ENCODE measurements around the gene PITPNC1.
"Not testable (repeated sequence)": the region's sequence is repeated elsewhere in the genome, so short reads cannot be mapped to it uniquely, and the experiment has no call there.

PITPNC1 gene

GRCh38 chr17:67376737-67377487 lies at the start of gene PITPNC1:
Gene PITPNC1, plus strand, starts transcription at chr17:67377281.
- DNase-seq: peak; percentile 60 to 94

GRCh38 chr17:67328026-67328425 lies 49.1 kb upstream of the PITPNC1 start:
- DNase-seq: no peak

GRCh38 chr17:67331381-67332161 lies 45.5 kb upstream of the PITPNC1 start:
- DNase-seq: not testable (repeated sequence)

GRCh38 chr17:67332162-67332508 lies 44.9 kb upstream of the PITPNC1 start:
- DNase-seq: not testable (repeated sequence)

- no peak for DNase-seq
Measured at GRCh38 chr17:67335245-67335835, 41.7 kb upstream of the PITPNC1 start.

- no peak for DNase-seq
Measured at GRCh38 chr17:67336859-67337258, 40.2 kb upstream of the PITPNC1 start.

- DNase-seq: not testable (repeated sequence)
Measured at GRCh38 chr17:67338353-67338752, 38.7 kb upstream of the PITPNC1 start.

- no peak for DNase-seq
Measured at GRCh38 chr17:67343237-67343636, 33.8 kb upstream of the PITPNC1 start.

- DNase-seq: no peak
Measured at GRCh38 chr17:67347826-67348225, 29.3 kb upstream of the PITPNC1 start.

GRCh38 chr17:67349420-67349819 lies 27.7 kb upstream of the PITPNC1 start:
- no peak for DNase-seq

- DNase-seq: no peak
Measured at GRCh38 chr17:67353161-67353560, 23.9 kb upstream of the PITPNC1 start.

GRCh38 chr17:67353929-67354574 lies 23.0 kb upstream of the PITPNC1 start:
- no peak for DNase-seq

GRCh38 chr17:67358612-67359011 lies 18.5 kb upstream of the PITPNC1 start:
- no peak for DNase-seq

- peak in 1 of 2 experiments; percentile 35 for DNase-seq
Measured at GRCh38 chr17:67359960-67360791, 16.9 kb upstream of the PITPNC1 start.

GRCh38 chr17:67360880-67361279 lies 16.2 kb upstream of the PITPNC1 start:
- DNase-seq: no peak

GRCh38 chr17:67362173-67362572 lies 14.9 kb upstream of the PITPNC1 start:
- no peak for DNase-seq

GRCh38 chr17:67364847-67365737 lies 12.0 kb upstream of the PITPNC1 start:
- no peak for DNase-seq

- no peak for DNase-seq
Measured at GRCh38 chr17:67365738-67366192, 11.3 kb upstream of the PITPNC1 start.

- DNase-seq: peak; percentile 75 to 93
Measured at GRCh38 chr17:67366193-67367157, 10.6 kb upstream of the PITPNC1 start, which contains the start of gene PSMD12. Gene PSMD12, minus strand, starts transcription at chr17:67366577. Its CDS starts 58 bp downstream, at chr17:67366519.

- no peak for DNase-seq
Measured at GRCh38 chr17:67369676-67370075, 7.4 kb upstream of the PITPNC1 start.
